ENCODE data around the gene LSM8.
"Not testable (repeated sequence)": the region's sequence is repeated elsewhere in the genome, so short reads cannot be mapped to it uniquely, and the experiment has no call there.

LSM8 gene

GRCh38 chr7:118183786-118184564, at the start of gene LSM8:
LSM8 (plus strand) TSS chr7:118184164; CDS start chr7:118184224, 60 bp downstream.
- peak; percentile 99 for DNase-seq

- not testable (repeated sequence) for DNase-seq
These were observed 49.5 kb upstream of the LSM8 start for GRCh38 chr7:118134420-118134819.

GRCh38 chr7:118140468-118140867, 43.5 kb upstream of the LSM8 start:
- DNase-seq, result no peak

- no peak for DNase-seq
These were observed 42.0 kb upstream of the LSM8 start for GRCh38 chr7:118142012-118142411.

GRCh38 chr7:118148930-118149329, 35.0 kb upstream of the LSM8 start:
- DNase-seq, result no peak

GRCh38 chr7:118149394-118149793, 34.6 kb upstream of the LSM8 start:
- no peak for DNase-seq

- no peak for DNase-seq
These were observed 32.3 kb upstream of the LSM8 start for GRCh38 chr7:118151671-118152070.

GRCh38 chr7:118152149-118152548, 31.8 kb upstream of the LSM8 start:
- no peak for DNase-seq

GRCh38 chr7:118152654-118153053, 31.3 kb upstream of the LSM8 start:
- no peak for DNase-seq

- peak; percentile 16 to 56 for DNase-seq
These were observed 30.3 kb upstream of the LSM8 start for GRCh38 chr7:118153551-118154177.

- peak in 1 of 2 experiments; percentile 25 for DNase-seq
These were observed 25.2 kb upstream of the LSM8 start for GRCh38 chr7:118158766-118159165.

- DNase-seq, result no peak
These were observed 14.8 kb upstream of the LSM8 start for GRCh38 chr7:118169146-118169545.

- no peak for DNase-seq
These were observed 8.2 kb upstream of the LSM8 start for GRCh38 chr7:118175740-118176139.

- no peak for DNase-seq
These were observed 4.8 kb upstream of the LSM8 start for GRCh38 chr7:118179191-118179590.

- DNase-seq, result no peak
These were observed 1.2 kb upstream of the LSM8 start for GRCh38 chr7:118182593-118183427.

- DNase-seq, result no peak
These were observed 557 bp upstream of the LSM8 start for GRCh38 chr7:118183428-118183785.

- no peak for DNase-seq
These were observed 589 bp downstream of the LSM8 start for GRCh38 chr7:118184565-118184940.

GRCh38 chr7:118185163-118185860, 1.3 kb downstream of the LSM8 start:
- DNase-seq, result no peak

GRCh38 chr7:118186501-118186900, 2.5 kb downstream of the LSM8 start:
- no peak for DNase-seq

GRCh38 chr7:118194571-118194970, 10.6 kb downstream of the LSM8 start:
- DNase-seq, result no peak

- DNase-seq, result peak; percentile 74 to 77
These were observed 12.0 kb downstream of the LSM8 start for GRCh38 chr7:118195837-118196474.

- no peak for DNase-seq
These were observed 18.1 kb downstream of the LSM8 start for GRCh38 chr7:118202061-118202460.

Measured in NCI-H2081 (cell line).